ENCODE measurements around the gene USP9X. TPM values are rescaled to one million over a fixed set of nuclear protein-coding genes. Genes with fewer than 3 reads are reported as not detected.

The USP9X gene
- total and polyA plus RNA-seq, 2 donors: 17.9 to 32.1 TPM

DNA sequence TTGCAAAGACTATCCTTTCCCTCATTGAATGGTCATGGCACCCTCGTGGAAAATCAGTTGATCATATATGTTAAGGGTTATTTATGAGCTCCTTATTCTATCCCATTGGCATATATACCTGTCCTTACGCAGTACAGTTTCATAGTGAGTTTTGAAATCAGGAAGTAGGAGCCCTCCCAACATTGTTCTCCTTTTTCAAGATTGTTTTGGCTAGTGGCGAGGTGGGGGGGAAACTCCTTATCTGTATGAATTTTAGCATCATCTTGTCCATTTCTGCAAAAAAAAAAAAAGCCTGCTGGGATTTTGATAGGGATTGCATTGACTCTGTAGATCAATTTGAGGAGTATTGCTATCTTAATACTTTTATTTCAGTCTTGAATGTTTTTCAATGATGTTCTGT, 2.5 kb upstream of the USP9X start:
- Histone ChIP-seq H3K9me3 (ENCODE audit: control insufficient read depth in 2 of 2, insufficient read depth in 1 of 2, low read length in 1 of 2) (no peaks in the 10 kb centered on the region), H3K4me3 (ENCODE audit: low read length in 2 of 2) (no peak overlapping the region), H3K36me3 (ENCODE audit: control insufficient read depth in 2 of 2, insufficient read depth in 2 of 2, low read length in 1 of 2) (no peaks in the 10 kb centered on the region), H3K27me3 (ENCODE audit: control insufficient read depth in 2 of 2, insufficient read depth in 1 of 2, low read length in 1 of 2) (peaks cover 0 to 27% of the 10 kb centered on the region in 2 donors), H3K4me1 (ENCODE audit: control insufficient read depth in 2 of 2, insufficient read depth in 2 of 2, low read length in 2 of 2) (peaks cover 0 to under 1% of the 10 kb centered on the region in 2 donors), H3K27ac (ENCODE audit: low read depth in 1 of 2, low read length in 1 of 2) (no peak overlapping the region)
- no peak for DNase-seq (ENCODE audit: low read depth in 6 of 9, low spot score in 9 of 9)
- WGBS: 65% methylated on average over 3 of the region's 3 CpGs

DNA sequence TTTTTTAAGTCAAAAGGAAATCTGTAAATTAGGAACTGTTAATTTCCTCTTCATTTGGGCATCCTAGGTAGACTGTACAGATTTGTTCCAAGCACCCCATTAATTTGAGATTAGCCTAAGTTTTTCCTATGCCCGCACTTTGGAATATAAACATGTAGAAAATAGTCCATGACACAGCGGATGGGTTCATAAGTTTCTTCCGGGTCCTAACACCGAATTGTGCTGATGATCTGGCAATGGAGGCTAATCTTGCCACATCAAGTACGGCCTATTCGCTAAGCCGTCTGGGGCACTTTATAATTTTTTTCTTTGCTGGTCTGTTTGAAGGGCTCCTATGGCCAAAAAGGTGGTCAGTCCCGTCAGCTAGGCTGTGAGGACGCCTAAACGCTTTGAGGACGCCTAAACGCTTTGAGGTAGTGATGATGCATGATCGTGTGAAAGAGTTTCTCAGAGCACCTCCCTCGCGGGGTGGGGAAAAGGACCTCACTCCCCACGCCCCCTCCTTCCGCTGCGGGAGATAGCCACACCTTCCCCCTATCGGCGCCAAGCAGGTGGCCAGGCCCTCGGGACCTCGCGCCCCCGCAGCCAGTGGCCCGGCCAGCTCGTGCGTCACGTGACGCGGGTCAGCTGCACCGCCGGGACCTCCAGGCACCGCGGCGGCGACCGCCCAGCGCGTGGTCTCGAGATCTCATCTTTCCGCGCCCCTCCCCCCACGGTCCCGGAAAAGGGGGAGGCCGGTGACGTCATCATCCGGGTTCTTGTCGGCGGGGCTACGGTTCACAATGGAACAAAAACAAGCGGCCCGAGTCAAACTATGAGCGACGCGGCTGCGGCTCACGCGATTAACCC, 977 bp upstream of the USP9X start:
- no peaks in the 10 kb centered on the region for H3K9me3 ChIP-seq (ENCODE audit: control insufficient read depth in 2 of 2, insufficient read depth in 1 of 2, low read length in 1 of 2)
- peaks cover 0 to 31% of the 10 kb centered on the region in 2 donors for H3K27me3 ChIP-seq (ENCODE audit: control insufficient read depth in 2 of 2, insufficient read depth in 1 of 2, low read length in 1 of 2)
- no peaks in the 10 kb centered on the region for H3K36me3 ChIP-seq (ENCODE audit: control insufficient read depth in 2 of 2, insufficient read depth in 2 of 2, low read length in 1 of 2)
- peak; percentile 73 to 96 (median 85) for DNase-seq (ENCODE audit: low read depth in 6 of 9, low spot score in 9 of 9)
- peak overlapping the region; percentile 76 to 89 for H3K4me3 ChIP-seq (ENCODE audit: low read length in 2 of 2)
- peaks cover 0 to 3% of the 10 kb centered on the region in 2 donors for H3K4me1 ChIP-seq (ENCODE audit: control insufficient read depth in 2 of 2, insufficient read depth in 2 of 2, low read length in 2 of 2)
- peak overlapping the region; percentile 99 to 100 for H3K27ac ChIP-seq (ENCODE audit: low read depth in 1 of 2, low read length in 1 of 2)
- under 1% methylated on average over 58 of the region's 58 CpGs for WGBS

DNA sequence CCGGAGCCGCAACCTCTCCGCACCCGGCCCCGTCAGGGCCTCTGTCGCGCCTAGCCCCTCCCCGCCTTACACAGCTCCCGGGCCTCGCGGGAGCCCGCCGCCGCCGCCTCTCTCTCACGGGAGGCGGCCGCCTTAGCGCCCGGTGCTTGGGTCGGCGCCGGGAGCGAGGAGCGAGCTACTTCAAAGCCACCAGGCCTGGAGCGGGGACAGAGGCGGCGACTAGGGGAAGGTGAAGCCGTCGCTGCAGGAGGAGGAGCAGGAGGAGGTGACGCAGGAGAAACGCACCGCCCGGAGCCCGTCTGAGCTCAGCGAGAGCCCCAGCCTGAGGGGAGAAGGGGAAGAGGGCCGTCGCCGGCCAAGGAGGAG, 250 bp downstream of the USP9X start:
- Histone ChIP-seq H3K27ac (ENCODE audit: low read depth in 1 of 2, low read length in 1 of 2) (peak overlapping the region; percentile 99 to 100), H3K36me3 (ENCODE audit: control insufficient read depth in 2 of 2, insufficient read depth in 2 of 2, low read length in 1 of 2) (no peaks in the 10 kb centered on the region), H3K27me3 (ENCODE audit: control insufficient read depth in 2 of 2, insufficient read depth in 1 of 2, low read length in 1 of 2) (peaks cover 0 to 33% of the 10 kb centered on the region in 2 donors), H3K4me1 (ENCODE audit: control insufficient read depth in 2 of 2, insufficient read depth in 2 of 2, low read length in 2 of 2) (peaks cover 0 to 3% of the 10 kb centered on the region in 2 donors), H3K4me3 (ENCODE audit: low read length in 2 of 2) (peak overlapping the region; percentile 76 to 89), H3K9me3 (ENCODE audit: control insufficient read depth in 2 of 2, insufficient read depth in 1 of 2, low read length in 1 of 2) (no peaks in the 10 kb centered on the region)
- under 1% methylated on average over 39 of the region's 39 CpGs for WGBS
- DNase-seq (ENCODE audit: low read depth in 6 of 9, low spot score in 9 of 9): peak in 7 of 9 donors; percentile 20 to 80 (median 57)

DNA sequence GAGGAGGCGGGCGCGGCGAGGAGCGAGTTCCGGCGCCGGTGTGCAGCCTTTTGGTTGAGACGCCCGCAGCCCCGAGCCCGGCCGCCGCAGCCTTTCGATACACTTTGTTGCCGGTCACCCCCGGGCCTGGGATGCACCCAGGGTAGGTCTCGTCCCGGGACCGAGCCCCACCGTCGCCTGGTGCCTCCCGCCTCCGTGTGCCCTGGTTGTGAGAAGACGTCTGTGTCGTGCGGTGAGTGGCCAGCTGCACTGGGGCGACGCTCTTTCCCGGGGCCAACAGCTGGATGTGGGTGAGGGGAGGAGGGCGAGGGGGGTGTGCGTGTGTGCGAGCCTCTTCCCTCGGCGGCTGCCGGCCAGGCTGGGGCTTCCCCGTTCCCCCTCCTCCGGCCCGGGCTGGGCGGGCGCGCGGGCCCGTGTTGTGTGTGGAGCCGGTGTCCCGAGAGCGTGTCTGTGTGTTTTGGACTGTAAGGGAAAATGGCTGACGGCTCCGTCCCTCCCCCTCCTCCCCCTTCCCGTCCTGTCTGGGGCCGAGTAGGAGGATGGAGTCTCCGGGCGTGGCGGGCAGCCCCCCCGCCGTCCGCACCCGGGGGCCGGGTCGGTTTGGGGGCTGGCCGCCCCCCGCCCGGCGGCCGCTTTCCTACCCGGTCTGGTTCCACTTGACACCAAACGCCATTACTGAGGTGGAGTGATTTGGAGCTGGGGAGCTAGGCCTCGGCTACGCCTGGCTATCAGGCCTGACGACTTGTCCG, 807 bp downstream of the USP9X start:
- WGBS: under 1% methylated on average over 70 of the region's 71 CpGs
- Histone ChIP-seq H3K27me3 (ENCODE audit: control insufficient read depth in 2 of 2, insufficient read depth in 1 of 2, low read length in 1 of 2) (peaks cover 0 to 33% of the 10 kb centered on the region in 2 donors), H3K4me1 (ENCODE audit: control insufficient read depth in 2 of 2, insufficient read depth in 2 of 2, low read length in 2 of 2) (peaks cover 0 to 3% of the 10 kb centered on the region in 2 donors)

DNA sequence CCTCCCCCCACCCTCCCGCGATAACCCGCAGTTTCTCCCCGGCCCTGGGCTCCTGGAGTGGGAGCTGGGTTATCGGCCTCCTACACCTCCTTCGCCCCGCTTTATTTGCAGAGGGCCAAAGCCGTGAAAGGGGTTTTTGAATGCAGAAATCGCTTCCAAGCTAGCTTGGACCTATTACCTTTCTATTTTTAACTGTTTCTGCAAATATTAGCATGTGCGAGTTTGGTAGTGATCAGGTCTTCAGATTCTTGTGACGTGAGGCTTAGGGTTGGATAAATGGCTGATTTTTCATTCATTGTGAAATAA, 1.3 kb downstream of the USP9X start:
- Histone ChIP-seq H3K4me3 (ENCODE audit: low read length in 2 of 2) (peak overlapping the region; percentile 76 to 89), H3K4me1 (ENCODE audit: control insufficient read depth in 2 of 2, insufficient read depth in 2 of 2, low read length in 2 of 2) (peaks cover 0 to 3% of the 10 kb centered on the region in 2 donors), H3K27ac (ENCODE audit: low read depth in 1 of 2, low read length in 1 of 2) (peak overlapping the region; percentile 99 to 100), H3K9me3 (ENCODE audit: control insufficient read depth in 2 of 2, insufficient read depth in 1 of 2, low read length in 1 of 2) (no peaks in the 10 kb centered on the region), H3K27me3 (ENCODE audit: control insufficient read depth in 2 of 2, insufficient read depth in 1 of 2, low read length in 1 of 2) (peaks cover 0 to 33% of the 10 kb centered on the region in 2 donors), H3K36me3 (ENCODE audit: control insufficient read depth in 2 of 2, insufficient read depth in 2 of 2, low read length in 1 of 2) (no peaks in the 10 kb centered on the region)
- peak in 1 of 9 donors; percentile 24 for DNase-seq (ENCODE audit: low read depth in 6 of 9, low spot score in 9 of 9)
- under 1% methylated on average over 11 of the region's 11 CpGs for WGBS

More for the DNA sequence above, 807 bp downstream of the USP9X start:
- H3K27ac ChIP-seq (ENCODE audit: low read depth in 1 of 2, low read length in 1 of 2): peak overlapping the region; percentile 99 to 100
- H3K36me3 ChIP-seq (ENCODE audit: control insufficient read depth in 2 of 2, insufficient read depth in 2 of 2, low read length in 1 of 2): no peaks in the 10 kb centered on the region
- H3K9me3 ChIP-seq (ENCODE audit: control insufficient read depth in 2 of 2, insufficient read depth in 1 of 2, low read length in 1 of 2): no peaks in the 10 kb centered on the region
- peak overlapping the region; percentile 76 to 89 for H3K4me3 ChIP-seq (ENCODE audit: low read length in 2 of 2)
- DNase-seq (ENCODE audit: low read depth in 6 of 9, low spot score in 9 of 9): peak in 5 of 9 donors; percentile 24 to 64 (median 32)

DNA sequence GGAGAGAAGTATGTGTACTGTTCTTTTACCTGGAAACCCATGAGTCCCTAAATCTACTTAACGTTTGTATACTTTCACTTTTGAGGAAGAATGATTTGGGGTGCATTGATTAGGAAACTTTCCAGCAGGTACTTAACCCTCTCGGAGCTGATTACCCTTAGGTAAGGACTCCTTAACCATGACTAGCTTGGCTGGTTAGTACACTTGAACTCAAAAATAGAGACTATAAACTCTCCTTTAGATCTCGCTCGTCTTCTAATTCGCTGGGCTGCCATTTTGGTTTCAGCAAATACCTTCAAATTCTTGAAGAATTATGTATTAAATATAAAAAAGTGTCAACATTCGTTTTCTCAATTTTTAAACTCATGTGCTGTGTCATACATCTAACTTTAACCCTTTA, 2.0 kb downstream of the USP9X start:
- peaks cover 0 to 3% of the 10 kb centered on the region in 2 donors for H3K4me1 ChIP-seq (ENCODE audit: control insufficient read depth in 2 of 2, insufficient read depth in 2 of 2, low read length in 2 of 2)
- DNase-seq (ENCODE audit: low read depth in 6 of 9, low spot score in 9 of 9): peak in 2 of 9 donors; percentile 32 to 34
- H3K27me3 ChIP-seq (ENCODE audit: control insufficient read depth in 2 of 2, insufficient read depth in 1 of 2, low read length in 1 of 2): peaks cover 0 to 33% of the 10 kb centered on the region in 2 donors
- H3K27ac ChIP-seq (ENCODE audit: low read depth in 1 of 2, low read length in 1 of 2): peak overlapping the region in 1 of 2 donors; percentile 99
- H3K36me3 ChIP-seq (ENCODE audit: control insufficient read depth in 2 of 2, insufficient read depth in 2 of 2, low read length in 1 of 2): no peaks in the 10 kb centered on the region
- no peaks in the 10 kb centered on the region for H3K9me3 ChIP-seq (ENCODE audit: control insufficient read depth in 2 of 2, insufficient read depth in 1 of 2, low read length in 1 of 2)
- peak overlapping the region; percentile 76 to 89 for H3K4me3 ChIP-seq (ENCODE audit: low read length in 2 of 2)
- 10% methylated on average over 6 of the region's 6 CpGs for WGBS

DNA sequence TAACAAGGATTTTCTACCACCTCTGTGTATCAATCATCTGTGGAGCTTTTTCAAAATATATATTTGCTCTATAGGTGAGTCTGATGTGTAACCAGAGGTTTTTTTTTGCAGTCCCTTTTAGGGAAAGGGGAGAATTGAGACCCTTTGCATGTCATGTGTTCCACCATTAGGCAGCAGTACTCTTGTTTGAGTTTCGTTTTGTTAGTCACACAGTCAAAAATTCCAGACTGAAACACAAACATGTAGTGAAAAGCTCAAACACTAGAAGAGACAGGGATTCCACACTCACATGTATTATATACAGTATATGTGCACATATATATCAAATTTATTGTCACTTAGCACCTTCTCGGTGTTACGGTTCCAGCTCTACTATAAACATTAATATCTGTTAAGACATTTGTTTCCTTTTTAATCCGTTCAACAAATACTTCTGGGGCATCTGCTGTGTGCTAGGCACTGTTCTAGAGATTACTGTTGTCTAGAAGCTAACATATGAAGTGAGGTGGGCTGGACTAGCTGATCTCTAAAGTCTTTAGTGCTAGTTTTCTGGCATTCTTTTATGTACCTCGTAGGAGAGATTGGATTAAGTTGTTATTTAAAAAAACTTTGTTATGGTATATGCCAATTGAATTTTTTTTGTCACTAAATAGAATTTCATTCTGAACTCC, 5.5 kb downstream of the USP9X start:
- no peak overlapping the region for H3K27ac ChIP-seq (ENCODE audit: low read depth in 1 of 2, low read length in 1 of 2)
- no peak overlapping the region for H3K4me3 ChIP-seq (ENCODE audit: low read length in 2 of 2)
- WGBS: 73% methylated on average over 5 of the region's 5 CpGs
- peaks cover 3 to 5% of the 10 kb centered on the region in 2 donors for H3K4me1 ChIP-seq (ENCODE audit: control insufficient read depth in 2 of 2, insufficient read depth in 2 of 2, low read length in 2 of 2)
- H3K36me3 ChIP-seq (ENCODE audit: control insufficient read depth in 2 of 2, insufficient read depth in 2 of 2, low read length in 1 of 2): no peaks in the 10 kb centered on the region
- no peak for DNase-seq (ENCODE audit: low read depth in 6 of 9, low spot score in 9 of 9)
- H3K27me3 ChIP-seq (ENCODE audit: control insufficient read depth in 2 of 2, insufficient read depth in 1 of 2, low read length in 1 of 2): peaks cover 0 to 18% of the 10 kb centered on the region in 2 donors
- no peaks in the 10 kb centered on the region for H3K9me3 ChIP-seq (ENCODE audit: control insufficient read depth in 2 of 2, insufficient read depth in 1 of 2, low read length in 1 of 2)

DNA sequence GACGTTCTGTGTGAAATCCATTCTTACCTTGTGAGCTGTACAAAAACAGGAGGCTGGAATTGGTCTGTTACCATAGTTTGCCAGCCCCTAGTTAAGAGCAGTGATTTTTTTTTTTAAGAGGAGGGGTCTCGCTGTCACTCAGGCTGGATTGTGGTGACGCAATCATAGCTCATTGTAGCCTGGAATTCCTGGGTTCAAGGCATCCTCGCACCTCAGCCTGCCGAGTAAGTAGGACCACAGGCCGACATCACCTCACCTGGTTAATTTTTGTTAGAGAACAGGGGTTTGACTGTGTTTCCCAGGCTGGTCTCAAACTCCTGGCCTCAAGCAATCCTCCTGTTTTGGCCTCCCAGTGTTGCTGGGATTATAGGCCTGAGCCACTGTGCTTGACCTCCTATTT, 7.5 kb downstream of the USP9X start:
- Histone ChIP-seq H3K27ac (ENCODE audit: low read depth in 1 of 2, low read length in 1 of 2) (no peak overlapping the region), H3K4me1 (ENCODE audit: control insufficient read depth in 2 of 2, insufficient read depth in 2 of 2, low read length in 2 of 2) (peaks cover 3 to 5% of the 10 kb centered on the region in 2 donors), H3K9me3 (ENCODE audit: control insufficient read depth in 2 of 2, insufficient read depth in 1 of 2, low read length in 1 of 2) (no peaks in the 10 kb centered on the region), H3K27me3 (ENCODE audit: control insufficient read depth in 2 of 2, insufficient read depth in 1 of 2, low read length in 1 of 2) (peaks cover 0 to 6% of the 10 kb centered on the region in 2 donors), H3K36me3 (ENCODE audit: control insufficient read depth in 2 of 2, insufficient read depth in 2 of 2, low read length in 1 of 2) (no peaks in the 10 kb centered on the region), H3K4me3 (ENCODE audit: low read length in 2 of 2) (no peak overlapping the region)
- no peak for DNase-seq (ENCODE audit: low read depth in 6 of 9, low spot score in 9 of 9)
- 97% methylated on average over 6 of the region's 6 CpGs for WGBS

Measured in thymus (tissue), 11 donors.